HG02571 (cell line): Measurements from ENCODE around the gene SLC4A9.
A peak's percentile ranks its signal among the peaks of the same experiment; 100 is the strongest.

Experiments
- ATAC-seq: cut with Tn5 transposase; IDR thresholded peaks from one replicate; pipeline ENCODE4 v1.9.1; 2021; ENCODE audit warnings: mild to moderate bottlenecking, moderate library complexity; ENCODE audit not compliant: unreplicated experiment

The SLC4A9 gene

DNA sequence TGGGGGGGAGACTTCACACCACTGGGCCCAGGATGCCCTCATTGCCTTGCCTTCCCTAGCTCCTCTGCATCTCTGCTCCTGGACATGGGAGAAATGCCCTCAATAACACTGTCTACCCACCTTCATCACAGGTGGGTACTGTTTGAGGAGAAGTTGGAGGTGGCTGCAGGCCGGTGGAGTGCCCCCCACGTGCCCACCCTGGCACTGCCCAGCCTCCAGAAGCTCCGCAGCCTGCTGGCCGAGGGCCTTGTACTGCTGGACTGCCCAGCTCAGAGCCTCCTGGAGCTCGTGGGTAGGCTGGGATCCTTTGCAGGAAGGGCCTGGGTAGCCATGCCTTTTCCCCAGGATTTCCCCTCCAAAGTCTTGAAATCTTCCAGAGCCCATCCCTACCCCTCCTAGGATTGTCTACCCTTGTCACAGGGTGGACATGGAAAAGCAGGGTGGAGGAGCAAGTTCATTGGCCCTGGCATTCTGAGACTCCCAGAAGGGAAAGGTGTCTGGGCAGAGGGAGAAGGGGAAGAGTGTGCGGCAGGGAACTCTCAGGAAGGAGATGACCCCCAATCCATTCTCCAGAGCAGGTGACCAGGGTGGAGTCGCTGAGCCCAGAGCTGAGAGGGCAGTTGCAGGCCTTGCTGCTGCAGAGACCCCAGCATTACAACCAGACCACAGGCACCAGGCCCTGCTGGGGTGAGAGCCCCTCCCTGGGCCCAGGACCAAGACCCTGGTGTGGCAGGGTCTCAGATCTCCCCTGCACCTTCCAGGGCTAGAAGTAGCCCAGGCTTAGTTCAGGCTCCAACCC is 886 bp downstream of the SLC4A9 start:
- ATAC-seq = no peak

DNA sequence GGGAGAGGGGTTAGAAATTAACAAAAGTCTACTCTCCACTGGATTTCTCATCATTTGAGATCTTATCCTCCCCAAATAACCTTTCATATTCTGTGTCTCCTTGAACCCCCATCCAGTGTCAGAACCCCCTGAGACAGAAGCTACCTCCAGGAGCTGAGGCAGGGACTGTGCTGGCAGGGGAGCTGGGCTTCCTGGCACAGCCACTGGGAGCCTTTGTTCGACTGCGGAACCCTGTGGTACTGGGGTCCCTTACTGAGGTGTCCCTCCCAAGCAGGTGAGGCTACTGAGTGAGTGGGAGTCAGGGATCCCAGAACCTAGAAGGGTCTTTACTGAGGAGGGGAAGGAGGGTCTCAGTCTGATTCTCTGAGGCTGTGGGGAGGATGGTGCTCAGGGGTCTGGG is 1.9 kb downstream of the SLC4A9 start:
- ATAC-seq = no peak

DNA sequence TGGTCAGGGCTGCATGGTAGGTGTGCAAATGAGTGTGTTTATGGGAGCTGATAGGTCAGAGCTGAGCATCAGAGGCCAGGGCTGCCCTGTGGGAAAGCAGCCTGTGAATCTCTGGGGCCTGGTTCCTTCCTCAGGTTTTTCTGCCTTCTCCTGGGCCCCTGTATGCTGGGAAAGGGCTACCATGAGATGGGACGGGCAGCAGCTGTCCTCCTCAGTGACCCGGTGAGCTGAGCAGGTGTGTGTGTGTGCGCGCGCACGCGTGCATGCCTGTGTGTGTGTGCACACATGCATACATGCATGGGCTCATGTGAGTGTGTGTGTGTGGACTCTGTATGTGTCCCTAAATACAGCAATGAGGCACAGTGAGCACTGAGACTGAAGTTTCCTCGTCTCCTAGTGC is 2.3 kb downstream of the SLC4A9 start:
- no peak for ATAC-seq

DNA sequence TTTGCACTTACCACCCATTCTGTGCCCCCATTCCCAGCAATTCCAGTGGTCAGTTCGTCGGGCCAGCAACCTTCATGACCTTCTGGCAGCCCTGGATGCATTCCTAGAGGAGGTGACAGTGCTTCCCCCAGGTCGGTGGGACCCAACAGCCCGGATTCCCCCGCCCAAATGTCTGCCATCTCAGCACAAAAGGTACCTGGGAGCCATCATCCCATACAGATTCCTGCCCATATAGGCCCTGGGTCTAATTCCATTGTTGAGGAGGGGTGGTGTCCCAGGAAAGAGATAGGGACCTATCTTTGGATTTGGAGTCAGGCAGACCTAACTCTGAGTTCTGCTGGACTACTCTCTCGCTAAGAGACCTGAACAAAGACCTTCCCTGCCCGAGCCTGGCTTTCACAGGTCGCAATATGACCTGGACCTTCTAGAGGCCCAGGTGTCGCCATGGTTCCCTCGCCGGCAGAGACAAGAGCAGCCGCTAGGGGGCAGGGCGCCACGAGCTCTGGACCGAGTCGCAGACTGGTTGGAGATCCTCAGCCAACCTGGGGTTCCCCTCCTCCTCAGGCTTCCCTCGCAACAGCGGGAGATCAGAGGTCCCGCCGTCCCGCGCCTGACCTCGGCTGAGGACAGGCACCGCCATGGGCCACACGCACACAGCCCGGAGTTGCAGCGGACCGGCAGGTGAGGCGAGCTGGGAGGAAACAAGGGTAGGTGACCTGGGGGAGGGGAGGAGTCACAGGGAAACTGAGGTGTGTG is 3.1 kb downstream of the SLC4A9 start:
- ATAC-seq = peak; percentile 81

DNA sequence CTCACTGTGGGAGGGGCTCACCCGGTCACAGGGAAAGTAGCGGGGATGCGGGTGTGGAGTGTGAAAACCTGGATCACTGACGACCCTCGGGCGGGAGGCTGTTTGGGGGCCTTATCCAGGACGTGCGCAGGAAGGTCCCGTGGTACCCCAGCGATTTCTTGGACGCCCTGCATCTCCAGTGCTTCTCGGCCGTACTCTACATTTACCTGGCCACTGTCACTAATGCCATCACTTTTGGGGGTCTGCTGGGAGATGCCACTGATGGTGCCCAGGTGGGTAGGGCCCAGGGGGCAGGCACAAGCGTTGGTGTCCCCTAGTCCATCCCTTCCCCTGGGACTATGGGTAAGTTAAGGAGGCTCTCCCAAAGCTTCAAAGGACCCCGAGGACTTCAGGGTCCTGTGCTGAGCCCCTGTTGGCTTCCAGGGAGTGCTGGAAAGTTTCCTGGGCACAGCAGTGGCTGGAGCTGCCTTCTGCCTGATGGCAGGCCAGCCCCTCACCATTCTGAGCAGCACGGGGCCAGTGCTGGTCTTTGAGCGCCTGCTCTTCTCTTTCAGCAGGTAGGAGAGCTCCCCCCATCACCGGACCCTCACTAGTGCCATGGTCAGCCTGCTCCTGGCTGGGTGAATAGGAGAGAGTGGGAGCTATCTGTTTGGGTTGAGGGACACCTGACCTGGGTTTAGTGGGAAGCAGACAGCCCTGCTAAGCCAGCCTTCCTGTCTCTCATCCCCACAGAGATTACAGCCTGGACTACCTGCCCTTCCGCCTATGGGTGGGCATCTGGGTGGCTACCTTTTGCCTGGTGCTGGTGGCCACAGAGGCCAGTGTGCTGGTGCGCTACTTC is 3.9 kb downstream of the SLC4A9 start:
- ATAC-seq = no peak

DNA sequence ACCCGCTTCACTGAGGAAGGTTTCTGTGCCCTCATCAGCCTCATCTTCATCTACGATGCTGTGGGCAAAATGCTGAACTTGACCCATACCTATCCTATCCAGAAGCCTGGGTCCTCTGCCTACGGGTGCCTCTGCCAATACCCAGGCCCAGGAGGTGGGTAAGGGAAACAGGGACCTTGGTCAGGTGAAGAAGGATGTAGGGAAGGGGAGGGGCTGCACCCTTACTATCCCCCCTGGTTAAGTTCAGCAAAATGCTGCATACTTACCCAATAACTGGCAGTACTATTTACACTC is 4.4 kb downstream of the SLC4A9 start:
- no peak for ATAC-seq

DNA sequence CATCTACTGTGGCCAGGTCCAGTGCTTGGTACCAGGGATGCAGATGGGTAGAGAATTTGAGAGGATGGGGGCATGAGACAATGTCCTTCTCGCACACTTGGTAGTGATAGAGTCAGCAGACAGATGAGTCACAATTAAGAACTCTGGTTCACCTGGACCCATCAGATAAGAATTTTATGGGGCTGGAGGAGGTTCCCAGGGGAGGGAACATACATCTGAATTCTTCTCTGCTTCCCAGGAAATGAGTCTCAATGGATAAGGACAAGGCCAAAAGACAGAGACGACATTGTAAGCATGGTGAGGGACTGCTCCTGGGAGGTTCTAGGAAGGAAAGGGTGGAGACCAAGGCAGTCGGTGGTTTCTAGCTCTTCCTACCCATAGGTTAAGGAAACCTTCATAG is 5.3 kb downstream of the SLC4A9 start:
- ATAC-seq = no peak

DNA sequence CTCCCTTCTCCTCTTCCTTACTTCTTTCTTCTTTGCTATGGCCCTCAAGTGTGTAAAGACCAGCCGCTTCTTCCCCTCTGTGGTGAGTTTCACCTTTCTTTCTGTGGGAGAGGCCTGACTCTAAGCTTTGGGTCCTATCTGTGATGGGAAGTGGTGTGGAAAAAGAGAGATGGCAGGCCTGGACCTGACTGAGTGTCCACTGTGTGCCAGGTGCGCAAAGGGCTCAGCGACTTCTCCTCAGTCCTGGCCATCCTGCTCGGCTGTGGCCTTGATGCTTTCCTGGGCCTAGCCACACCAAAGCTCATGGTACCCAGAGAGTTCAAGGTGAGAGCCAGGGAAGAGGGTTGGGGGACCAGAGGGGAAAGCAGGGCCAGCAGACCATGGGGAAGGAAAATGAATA is 5.9 kb downstream of the SLC4A9 start:
- no peak for ATAC-seq

DNA sequence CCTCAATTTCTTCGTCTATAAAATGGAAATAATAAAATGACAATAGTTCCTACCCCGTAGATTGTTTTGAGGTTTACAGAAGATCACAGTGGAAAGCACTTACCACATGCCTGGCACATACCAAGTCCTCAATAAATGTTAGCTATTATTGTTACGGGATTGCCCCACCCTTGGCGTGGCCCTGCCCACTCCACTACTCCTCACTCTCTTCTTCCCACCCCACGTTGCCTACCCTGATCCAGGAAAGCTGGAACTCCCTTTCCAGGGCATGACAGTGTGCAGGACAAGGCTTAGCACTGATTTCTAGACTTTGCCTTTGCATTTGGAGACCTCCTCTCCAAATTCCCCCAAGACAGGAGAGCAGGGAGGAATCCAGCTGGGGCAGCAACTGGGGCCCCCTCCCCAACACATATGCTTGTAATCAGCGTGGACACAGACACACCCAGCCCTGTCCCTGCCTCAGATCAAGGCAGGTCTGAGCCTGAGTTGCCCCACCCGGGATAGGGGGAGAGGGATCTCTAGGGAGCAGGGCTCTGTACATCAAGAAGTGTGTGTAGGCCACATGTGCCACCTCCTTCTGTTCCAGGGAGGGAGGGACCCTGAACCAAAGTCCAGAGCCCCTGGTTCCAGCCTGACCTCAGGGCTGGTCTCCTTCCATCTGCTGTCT is 6.7 kb downstream of the SLC4A9 start:
- ATAC-seq = no peak

DNA sequence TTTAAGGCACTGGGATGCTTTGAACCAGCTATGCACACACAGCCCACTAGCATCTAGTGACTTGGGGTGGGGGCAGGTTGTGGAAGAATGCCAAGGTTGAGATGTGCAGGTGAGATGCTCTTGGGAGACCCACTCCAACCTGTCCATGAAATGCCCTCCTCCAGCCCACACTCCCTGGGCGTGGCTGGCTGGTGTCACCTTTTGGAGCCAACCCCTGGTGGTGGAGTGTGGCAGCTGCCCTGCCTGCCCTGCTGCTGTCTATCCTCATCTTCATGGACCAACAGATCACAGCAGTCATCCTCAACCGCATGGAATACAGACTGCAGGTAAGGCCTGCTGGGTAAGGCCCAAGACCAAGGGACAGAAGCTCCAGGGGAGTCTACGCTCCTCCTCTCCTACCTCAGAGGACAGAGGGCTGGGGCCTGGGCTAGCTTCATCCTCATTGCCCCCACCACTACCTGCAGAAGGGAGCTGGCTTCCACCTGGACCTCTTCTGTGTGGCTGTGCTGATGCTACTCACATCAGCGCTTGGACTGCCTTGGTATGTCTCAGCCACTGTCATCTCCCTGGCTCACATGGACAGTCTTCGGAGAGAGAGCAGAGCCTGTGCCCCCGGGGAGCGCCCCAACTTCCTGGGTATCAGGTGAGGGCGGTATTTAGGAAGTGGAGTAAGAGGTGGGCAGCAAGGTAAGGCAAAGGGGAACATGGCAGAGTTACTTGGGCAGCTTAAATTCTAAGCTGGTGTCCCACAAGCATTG is 7.4 kb downstream of the SLC4A9 start:
- no peak for ATAC-seq

DNA sequence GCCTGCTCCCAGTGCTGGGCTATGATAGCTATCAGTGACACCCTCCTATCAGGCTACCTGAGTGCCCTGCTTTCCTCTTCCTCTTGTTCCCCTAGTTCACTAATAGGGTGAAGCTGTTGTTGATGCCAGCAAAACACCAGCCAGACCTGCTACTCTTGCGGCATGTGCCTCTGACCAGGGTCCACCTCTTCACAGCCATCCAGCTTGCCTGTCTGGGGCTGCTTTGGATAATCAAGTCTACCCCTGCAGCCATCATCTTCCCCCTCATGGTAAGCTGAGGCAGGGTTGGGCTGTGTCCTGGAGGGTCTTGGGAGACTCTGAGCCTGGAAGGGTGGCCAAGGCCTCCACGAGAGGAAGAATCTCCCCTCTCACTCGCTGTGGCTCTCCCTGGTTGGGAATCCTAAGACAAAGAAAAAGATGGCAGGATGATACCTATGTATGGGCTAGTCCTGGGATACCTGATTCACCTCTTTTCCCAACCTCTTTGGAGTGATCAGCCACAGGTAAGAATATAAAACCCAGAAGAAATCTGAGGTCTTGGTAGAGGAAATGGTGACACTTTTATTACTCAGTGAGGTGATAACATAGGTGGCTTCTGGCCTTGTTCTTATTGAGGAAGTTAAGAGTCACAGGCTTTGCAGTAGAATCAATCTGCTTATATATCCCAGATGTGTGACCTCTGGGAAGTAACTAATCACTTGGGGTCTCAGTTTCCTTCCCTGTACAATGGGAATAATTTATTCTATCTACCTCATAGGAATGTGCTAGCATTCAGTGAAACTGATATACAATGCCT is 11.6 kb downstream of the SLC4A9 start:
- no peak for ATAC-seq

DNA sequence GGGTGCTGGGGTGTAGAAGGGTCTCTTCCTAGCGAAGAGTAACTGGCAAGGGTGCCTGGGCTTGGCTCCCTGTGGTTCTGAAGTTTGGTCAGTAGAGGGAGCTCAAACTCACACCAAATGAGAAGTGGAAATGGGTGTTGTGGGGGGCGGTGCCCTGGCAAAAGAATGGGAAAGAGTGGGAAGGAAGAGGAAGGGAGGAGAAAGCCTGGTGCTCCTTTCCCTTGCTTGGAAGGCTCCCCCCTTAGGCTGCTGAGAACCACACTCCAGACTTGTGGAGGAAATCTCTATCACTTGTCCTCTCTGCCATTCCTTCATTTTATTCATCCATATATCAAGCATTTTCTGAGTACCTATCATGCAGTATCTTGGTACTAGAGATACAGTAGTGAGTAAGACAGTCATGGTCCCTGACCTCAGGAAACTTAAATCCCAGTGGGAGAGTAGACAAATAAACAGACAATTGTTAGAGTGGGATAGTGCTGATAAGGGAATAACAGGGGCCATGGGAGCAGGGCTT is 13.0 kb downstream of the SLC4A9 start:
- ATAC-seq = no peak

DNA sequence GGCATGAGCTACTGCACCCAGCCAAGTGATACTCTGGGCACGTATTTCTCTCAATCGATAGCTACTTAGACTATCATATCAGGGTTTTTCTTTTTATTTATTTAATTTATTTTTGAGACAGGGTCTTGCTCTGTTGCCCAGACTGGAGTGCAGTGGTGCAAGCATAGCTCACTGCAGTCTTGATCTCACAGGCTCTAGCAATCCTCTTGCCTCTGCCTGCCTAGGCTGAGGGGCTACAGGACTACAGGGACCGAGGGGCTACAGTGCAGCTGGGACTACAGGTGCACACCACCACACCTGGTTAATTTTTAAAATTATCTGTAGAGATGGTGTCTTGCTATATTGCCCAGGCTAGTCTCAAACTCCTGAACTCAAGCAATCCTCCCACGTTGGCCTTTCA is 21.4 kb downstream of the SLC4A9 start:
- ATAC-seq = no peak

DNA sequence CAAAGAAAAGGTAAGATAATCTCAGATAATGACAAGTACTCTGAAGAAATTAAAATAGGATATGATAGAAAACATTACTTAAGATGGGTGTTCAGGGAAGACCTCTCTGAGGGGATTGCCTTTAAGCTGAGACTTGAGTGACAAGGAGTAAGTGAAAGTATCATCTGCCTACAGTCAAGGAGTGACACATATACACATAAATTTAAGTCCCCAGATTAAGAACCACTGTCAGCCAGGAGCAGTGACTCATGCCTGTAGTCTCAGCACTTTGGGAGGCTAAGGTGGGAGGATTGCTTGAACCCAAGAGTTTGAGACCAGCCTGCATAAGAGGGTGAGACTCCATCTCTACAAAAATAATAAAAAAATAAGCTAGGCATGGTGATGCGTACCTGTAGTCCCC is 22.0 kb downstream of the SLC4A9 start:
- ATAC-seq = no peak

DNA sequence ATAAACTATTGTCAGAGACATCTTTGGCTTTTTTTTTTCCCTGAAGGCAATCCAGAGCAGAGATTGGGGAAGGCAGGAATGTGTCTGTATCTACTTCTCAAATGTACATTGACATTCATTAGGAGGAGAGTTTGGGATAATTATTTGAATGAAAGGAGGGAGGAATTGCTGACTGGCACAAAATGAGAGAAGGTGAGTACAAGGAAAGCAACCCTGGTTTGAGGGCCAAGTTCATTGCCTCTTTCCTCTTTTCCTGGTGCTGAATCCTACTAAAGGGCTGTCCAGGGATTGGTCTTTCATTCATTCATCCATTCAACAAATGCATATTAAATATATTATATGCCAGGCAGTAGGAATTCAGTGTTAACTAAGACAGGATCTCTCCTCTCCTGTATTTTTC is 22.9 kb downstream of the SLC4A9 start:
- no peak for ATAC-seq

DNA sequence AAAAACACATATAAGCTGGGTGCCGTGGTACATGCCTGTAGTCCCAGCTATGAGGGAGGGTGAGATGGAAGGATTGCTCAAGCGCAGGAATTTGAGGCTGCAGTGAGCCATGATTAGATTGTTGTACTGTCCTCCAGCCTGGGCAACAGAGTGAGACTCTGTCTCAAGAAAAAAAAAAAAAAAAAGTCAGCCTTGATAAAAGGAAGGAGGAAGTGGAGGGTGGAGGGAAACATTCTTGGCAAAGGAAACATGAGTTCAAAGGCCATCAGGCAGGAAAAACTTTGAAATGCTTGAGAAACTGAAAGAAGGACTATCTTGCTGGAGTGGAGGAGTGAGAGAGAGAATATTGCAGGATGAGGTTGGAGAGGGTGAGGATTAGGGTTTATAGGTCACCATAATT is 23.3 kb downstream of the SLC4A9 start:
- no peak for ATAC-seq

DNA sequence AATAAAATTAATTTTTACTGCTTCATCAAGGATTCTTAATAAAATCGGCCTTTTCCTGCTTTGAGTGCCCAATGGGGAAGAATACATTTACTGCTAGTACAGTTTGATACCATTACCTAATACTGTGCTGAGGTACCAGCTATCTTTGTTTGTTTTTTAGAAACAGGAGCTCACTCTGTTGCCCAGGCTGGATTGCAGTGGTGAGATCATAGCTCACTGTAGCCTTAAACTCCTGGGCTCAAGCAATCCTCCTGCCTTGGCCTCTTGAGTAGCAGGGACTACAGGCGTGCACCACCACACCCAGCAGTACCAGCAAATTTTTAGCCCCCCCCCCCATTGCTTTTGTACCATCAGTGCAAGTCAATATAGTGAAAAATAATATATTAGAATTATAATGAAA is 28.1 kb downstream of the SLC4A9 start:
- ATAC-seq = no peak

DNA sequence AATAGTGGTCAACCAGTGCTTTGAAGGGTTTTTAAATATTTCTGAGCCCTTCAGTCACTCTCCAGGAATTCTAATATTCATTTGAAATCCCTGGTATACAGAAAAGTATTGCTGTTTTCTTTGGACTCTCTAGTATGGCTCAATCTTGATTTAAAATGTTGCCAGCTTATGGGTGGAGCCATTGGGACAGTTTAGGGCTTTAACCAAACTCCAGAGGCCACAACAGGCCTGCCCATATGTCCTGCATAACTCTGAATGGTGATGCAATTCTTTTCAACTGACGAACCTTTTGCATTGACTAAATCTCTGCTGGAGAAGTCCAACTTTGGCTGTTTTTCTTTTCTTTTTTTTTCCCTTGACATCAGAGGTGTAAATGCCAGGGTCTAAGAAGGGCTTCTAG is 31.3 kb downstream of the SLC4A9 start:
- ATAC-seq = no peak

DNA sequence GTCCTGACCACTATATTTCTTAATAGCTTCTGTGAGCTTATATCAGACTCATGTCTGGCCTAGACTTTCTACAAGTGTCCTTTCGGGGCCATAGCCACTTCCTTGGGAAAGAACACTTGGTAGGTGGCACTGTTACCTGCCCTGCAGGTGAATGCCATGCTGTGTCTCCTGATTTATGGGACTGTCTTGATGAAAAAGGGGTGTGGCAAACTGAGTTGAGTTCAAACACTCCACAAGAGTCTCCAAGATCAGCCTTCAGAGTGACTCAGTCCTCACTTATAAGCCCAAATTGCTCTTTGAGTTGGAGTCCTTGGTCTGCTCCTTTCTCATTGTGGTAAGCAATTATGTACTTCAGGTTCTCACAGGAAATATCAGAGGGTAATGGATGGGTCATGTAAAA is 31.7 kb downstream of the SLC4A9 start:
- no peak for ATAC-seq

DNA sequence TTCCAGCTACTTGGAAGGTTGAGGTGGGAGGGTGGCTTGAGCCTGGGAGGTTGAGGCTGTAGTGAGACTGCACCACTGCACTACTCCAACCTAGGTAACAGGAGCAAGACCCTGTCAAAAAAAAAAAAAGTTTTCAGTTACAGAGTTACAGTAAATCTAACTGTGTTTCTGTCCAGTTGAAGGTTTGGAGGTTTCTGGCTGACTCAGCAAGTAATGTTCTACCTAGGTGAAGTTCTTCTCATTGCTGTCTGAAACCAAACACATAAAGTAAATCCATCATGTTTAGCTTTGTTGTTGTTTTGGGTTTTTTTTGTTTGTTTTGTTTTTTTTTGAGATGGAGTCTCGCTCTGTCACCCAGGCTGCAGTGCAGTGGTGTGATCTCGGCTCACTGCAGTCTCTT is 33.7 kb downstream of the SLC4A9 start:
- ATAC-seq = no peak
